Neural progenitor cell (in vitro differentiated cells): ENCODE results near the gene ARL4C. TPM values are rescaled to one million over a fixed set of nuclear protein-coding genes. Genes with fewer than 3 reads are reported as not detected.

Experiments used
- DNase-seq: peaks from one replicate; pipeline ENCODE4 v3.0.0-alpha.2; 2016; ENCODE audit warnings: low spot score
- H2AFZ ChIP-seq: fragments of 200-600 bp; sonication (generic); replicated peaks from 2 replicates; pipeline ENCODE4 v1.6.1; 2016; ENCODE audit warnings: antibody characterized with exemption
- H3F3A ChIP-seq: fragments of 200-600 bp; sonication (generic); 2 replicates; pipeline ENCODE4 v1.6.1; 2016; ENCODE audit warnings: antibody characterized with exemption, low read depth
- H3K27ac ChIP-seq: fragments of 200-600 bp; sonication (generic); 2 replicates; pipeline ENCODE4 v1.5.1; 2016; ENCODE audit warnings: mild to moderate bottlenecking
- H3K27me3 ChIP-seq: fragments of 200-600 bp; sonication (generic); 2 replicates; pipeline ENCODE4 v1.6.1; 2016; ENCODE audit warnings: mild to moderate bottlenecking, moderate library complexity
- H3K36me3 ChIP-seq: fragments of 200-600 bp; sonication (generic); 2 replicates; pipeline ENCODE4 v1.5.1; 2016
- H3K4me1 ChIP-seq: fragments of 200-600 bp; sonication (generic); 2 replicates; pipeline ENCODE4 v1.6.1; 2016; ENCODE audit warnings: mixed run types
- H3K4me2 ChIP-seq: fragments of 200-600 bp; sonication (generic); 2 replicates; pipeline ENCODE4 v1.6.1; 2016
- H3K4me3 ChIP-seq: fragments of 200-600 bp; sonication (generic); 2 replicates; pipeline ENCODE4 v1.5.1; 2016
- H3K79me2 ChIP-seq: fragments of 200-600 bp; sonication (generic); 2 replicates; pipeline ENCODE4 v1.6.1; 2016; ENCODE audit warnings: low read depth
- H3K9ac ChIP-seq: fragments of 200-600 bp; sonication (generic); 2 replicates; pipeline ENCODE4 v1.6.1; 2016
- H3K9me3 ChIP-seq: fragments of 200-600 bp; sonication (generic); 2 replicates; pipeline ENCODE4 v1.5.1; 2016; ENCODE audit warnings: low read depth
- H4K20me1 ChIP-seq: fragments of 200-600 bp; sonication (generic); 2 replicates; pipeline ENCODE4 v1.6.1; 2016; ENCODE audit warnings: low read depth
- H3K27ac Mint-ChIP-seq: 3 replicates; pipeline ENCODE4 v1.8.0; 2021; ENCODE audit warnings: mixed read lengths
- H3K27me3 Mint-ChIP-seq: 2 replicates; pipeline ENCODE4 v1.8.0; 2022; ENCODE audit warnings: low read depth, mild to moderate bottlenecking, inconsistent platforms, moderate library complexity, mixed read lengths; ENCODE audit not compliant: insufficient read depth
- H3K36me3 Mint-ChIP-seq: 3 replicates; pipeline ENCODE4 v1.8.0; 2021; ENCODE audit warnings: mixed read lengths
- H3K4me1 Mint-ChIP-seq: 3 replicates; pipeline ENCODE4 v1.8.0; 2021; ENCODE audit warnings: mixed read lengths
- H3K4me3 Mint-ChIP-seq: 3 replicates; pipeline ENCODE4 v1.8.0; 2021; ENCODE audit warnings: mild to moderate bottlenecking, moderate library complexity, mixed read lengths
- H3K9me3 Mint-ChIP-seq: 3 replicates; pipeline ENCODE4 v1.8.0; 2020; ENCODE audit warnings: mixed read lengths
- CTCF ChIP-seq: fragments of 200-600 bp; sonication (generic); IDR thresholded peaks from 2 replicates; pipeline ENCODE4 v1.5.1; 2017; ENCODE audit warnings: antibody characterized with exemption, mild to moderate bottlenecking
- EZH2 ChIP-seq: fragments of 200-600 bp; sonication (generic); IDR thresholded peaks from 2 replicates; pipeline ENCODE4 v1.6.1; 2017; ENCODE audit warnings: antibody characterized with exemption, mild to moderate bottlenecking, moderate library complexity
- EZH2phosphoT487 ChIP-seq: fragments of 200-600 bp; sonication (generic); IDR thresholded peaks from 2 replicates; pipeline ENCODE4 v1.6.1; 2017; ENCODE audit warnings: antibody characterized with exemption
- total RNA-seq: library from RNA; depleted of rRNA; stranded (reverse); fragments of >200 nt; gene quantifications from 2 replicates; pipeline ENCODE4 v1.2.3, GENCODE V29; 2015; ENCODE audit warnings: low replicate concordance

The ARL4C gene
- total RNA-seq, 1 donor from 2014 or later: 87.6 TPM

GRCh38 chr2:234517971-234518370 lies 21.1 kb upstream of the ARL4C start:
- Mint-ChIP-seq H3K9me3 (peaks cover 4% of the 10 kb centered on the region), H3K27ac (no peak overlapping the region)
- no peaks in the 10 kb centered on the region for H4K20me1 ChIP-seq

GRCh38 chr2:234514873-234515638 lies 18.2 kb upstream of the ARL4C start:
- peak overlapping the region; percentile 52 for H3K27ac Mint-ChIP-seq
- peaks cover 2% of the 10 kb centered on the region for H3K9me3 Mint-ChIP-seq
- H3K4me1 Mint-ChIP-seq: no peaks in the 10 kb centered on the region
- Histone ChIP-seq H3K9ac (no peak overlapping the region), H3K4me2 (no peak overlapping the region), H4K20me1 (no peaks in the 10 kb centered on the region), H3F3A (peaks cover 3% of the 10 kb centered on the region), H2AFZ (no peak overlapping the region), H3K27ac (no peak overlapping the region), H3K4me1 (no peaks in the 10 kb centered on the region), H3K27me3 (no peaks in the 10 kb centered on the region), H3K79me2 (no peaks in the 10 kb centered on the region), H3K36me3 (no peaks in the 10 kb centered on the region), H3K9me3 (no peaks in the 10 kb centered on the region), H3K4me3 (no peak overlapping the region)
- TF ChIP-seq CTCF (no peak), EZH2phosphoT487 (no peak), EZH2 (no peak)
- DNase-seq: no peak
- H3K4me3 Mint-ChIP-seq: no peak overlapping the region
- no peaks in the 10 kb centered on the region for H3K36me3 Mint-ChIP-seq
- peaks cover 4% of the 10 kb centered on the region for H3K27me3 Mint-ChIP-seq

More at GRCh38 chr2:234517971-234518370, 21.1 kb upstream of the ARL4C start:
- no peaks in the 10 kb centered on the region for H3K36me3 Mint-ChIP-seq
- Histone ChIP-seq H3K4me2 (no peak overlapping the region), H3K4me1 (no peaks in the 10 kb centered on the region), H3K27ac (no peak overlapping the region), H3K9me3 (no peaks in the 10 kb centered on the region), H3K36me3 (no peaks in the 10 kb centered on the region), H3K27me3 (no peaks in the 10 kb centered on the region), H3K4me3 (no peak overlapping the region), H3K9ac (no peak overlapping the region), H3K79me2 (no peaks in the 10 kb centered on the region), H3F3A (peaks cover 3% of the 10 kb centered on the region), H2AFZ (no peak overlapping the region)
- DNase-seq: no peak
- H3K27me3 Mint-ChIP-seq: peaks cover 7% of the 10 kb centered on the region
- no peak overlapping the region for H3K4me3 Mint-ChIP-seq
- TF ChIP-seq EZH2phosphoT487: no peak
- TF ChIP-seq CTCF: no peak
- no peak for TF ChIP-seq EZH2
- no peaks in the 10 kb centered on the region for H3K4me1 Mint-ChIP-seq

GRCh38 chr2:234514099-234514498 lies 17.2 kb upstream of the ARL4C start:
- Mint-ChIP-seq H3K4me3 (no peak overlapping the region), H3K36me3 (no peaks in the 10 kb centered on the region), H3K9me3 (peaks cover 2% of the 10 kb centered on the region), H3K27ac (no peak overlapping the region), H3K4me1 (no peaks in the 10 kb centered on the region), H3K27me3 (peaks cover 2% of the 10 kb centered on the region)
- Histone ChIP-seq H3K36me3 (no peaks in the 10 kb centered on the region), H3K79me2 (no peaks in the 10 kb centered on the region), H3K4me3 (no peak overlapping the region), H2AFZ (no peak overlapping the region), H3K27me3 (no peaks in the 10 kb centered on the region), H4K20me1 (no peaks in the 10 kb centered on the region), H3F3A (peaks cover 3% of the 10 kb centered on the region), H3K27ac (no peak overlapping the region), H3K4me2 (no peak overlapping the region), H3K9ac (no peak overlapping the region), H3K9me3 (no peaks in the 10 kb centered on the region), H3K4me1 (peaks cover 3% of the 10 kb centered on the region)
- no peak for DNase-seq
- TF ChIP-seq CTCF (no peak), EZH2 (no peak), EZH2phosphoT487 (no peak)
